Panc1 (cell line): ENCODE measurements around the gene NFIB. TPM values are rescaled to one million over a fixed set of nuclear protein-coding genes. Genes with fewer than 3 reads are reported as not detected.

ENCODE experiments used
- ATAC-seq: fragments of 200-7000 bp; cut with Tn5 transposase; 2 replicates; pipeline ENCODE4 v1.9.1; 2020; ENCODE audit warnings: mild to moderate bottlenecking, moderate library complexity
- BruUV-seq: library from RNA; stranded (reverse); fragments of 400-500 nt; replicated peaks from 2 replicates; lab custom pipeline; 2021; lab: Mats Ljungman, UMichigan
- CTCF ChIA-PET: fragments of 300-600 bp; sonication (Branson Sonifier 250); formaldehyde crosslinking; loops from one replicate; lab custom pipeline; 2022; ENCODE audit warnings: antibody characterized with exemption; lab: Charles Lee
- POLR2A ChIA-PET: fragments of 300-600 bp; sonication (Branson Sonifier 250); formaldehyde crosslinking; loops from one replicate; lab custom pipeline; 2022; ENCODE audit warnings: antibody characterized with exemption; lab: Charles Lee
- DNase-seq: peaks from one replicate; pipeline ENCODE4 v3.0.0-alpha.2; 2010; ENCODE audit warnings: low read depth, low spot score
- H3K27ac ChIP-seq: 2 replicates; pipeline ENCODE4 v1.5.1; 2011; ENCODE audit warnings: mild to moderate bottlenecking, low read length, inconsistent platforms
- H3K27me3 ChIP-seq: fragments of 200-500 bp; sonication (Bioruptor generic); 2 replicates; pipeline ENCODE4 v1.6.0; 2014; ENCODE audit warnings: low read length, inconsistent platforms; ENCODE audit not compliant: control insufficient read depth, insufficient read depth
- H3K36me3 ChIP-seq: fragments of 200-500 bp; sonication (Bioruptor generic); 2 replicates; pipeline ENCODE4 v1.5.1; 2014; ENCODE audit warnings: inconsistent platforms, mild to moderate bottlenecking, low read length, moderate library complexity; ENCODE audit not compliant: control insufficient read depth, insufficient read depth
- H3K4me1 ChIP-seq: 2 replicates; pipeline ENCODE4 v1.5.1; 2011; ENCODE audit warnings: inconsistent platforms, mild to moderate bottlenecking, low read length, moderate library complexity; ENCODE audit not compliant: control insufficient read depth, insufficient read depth
- H3K4me3 ChIP-seq, 2 experiments: 2 replicates each; pipeline ENCODE4 v1.5.1; 2011 to 2012; ENCODE audit warnings: low read depth in 2 of 2, low read length in 2 of 2, mild to moderate bottlenecking in 2 of 2, inconsistent platforms in 1 of 2, moderate library complexity in 1 of 2
- H3K9me3 ChIP-seq: fragments of 200-500 bp; sonication (Bioruptor generic); 2 replicates; pipeline ENCODE4 v1.5.1; 2014; ENCODE audit warnings: low read depth, mild to moderate bottlenecking, inconsistent platforms, low read length, moderate library complexity; ENCODE audit not compliant: control insufficient read depth, insufficient read depth
- POLR2AphosphoS5 ChIP-seq: IDR thresholded peaks from 2 replicates; pipeline ENCODE4 v1.6.1; 2012; ENCODE audit warnings: mild to moderate bottlenecking, low read depth, low read length, moderate library complexity
- SIN3A ChIP-seq: IDR thresholded peaks from 2 replicates; pipeline ENCODE4 v1.6.1; 2012; ENCODE audit warnings: low read depth, mild to moderate bottlenecking, low read length, moderate library complexity, borderline replicate concordance; ENCODE audit not compliant: insufficient read depth
- TCF7L2 ChIP-seq: IDR thresholded peaks from 2 replicates; pipeline ENCODE4 v1.6.1; 2011; ENCODE audit warnings: mild to moderate bottlenecking, low read depth, low read length, inconsistent platforms
- in situ Hi-C: cut with HindIII; loops from 2 replicates; pipeline ENCODE4 v1.10.0; 2016; ENCODE audit warnings: low sequenced_read_pairs, low pct_unique_long_range_greater_than_20kb
- intact Hi-C: fragments of 100-400 bp; cut with micrococcal nuclease; formaldehyde crosslinking; loops from one replicate; pipeline ENCODE4 v1.10.0; 2022; ENCODE audit not compliant: unreplicated experiment
- total RNA-seq: library from RNA; stranded (reverse); gene quantifications from one replicate; pipeline ENCODE4 v1.2.1, GENCODE V29; 2021; ENCODE audit not compliant: unreplicated experiment
- TF ChIP-seq, protein P1 (sequence below): fragments of 450-650 bp; IDR thresholded peaks from 2 replicates; pipeline ENCODE4 v1.5.1; 2017; ENCODE audit warnings: mild to moderate bottlenecking
- TF ChIP-seq, protein P2 (sequence below), 2 experiments: IDR thresholded peaks; 2 replicates each; pipeline ENCODE4 v1.6.1; 2011 to 2012; ENCODE audit warnings: low read depth in 2 of 2, control low read depth in 1 of 2, low read length in 1 of 2, mild to moderate bottlenecking in 1 of 2, moderate library complexity in 1 of 2; ENCODE audit not compliant: insufficient read depth in 1 of 2

The NFIB gene
- total RNA-seq, 1 experiment from 2014 or later: 26.7 TPM

DNA sequence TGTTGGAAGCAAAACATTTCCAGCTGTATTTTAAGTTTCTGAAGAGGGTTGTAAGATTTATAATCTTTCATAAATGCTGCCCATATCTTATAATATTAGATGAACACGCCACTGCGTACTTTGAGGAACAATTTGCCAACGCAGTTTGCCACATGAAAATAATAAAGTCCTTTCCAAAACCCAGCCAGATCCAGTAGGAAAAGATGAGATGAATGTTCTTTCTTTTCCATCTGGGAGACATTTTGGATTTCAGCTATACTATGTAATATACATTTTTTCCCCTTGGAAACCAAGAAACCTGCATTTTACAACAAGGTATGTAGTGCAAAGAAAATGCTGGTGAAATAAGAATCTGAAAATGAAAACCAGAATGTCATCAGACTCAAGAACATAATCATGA lies 125.4 kb downstream of the NFIB start:
- Histone ChIP-seq H3K27me3 (no peaks in the 10 kb centered on the region), H3K4me1 (no peaks in the 10 kb centered on the region), H3K27ac (no peak overlapping the region), H3K36me3 (no peaks in the 10 kb centered on the region), H3K4me3 (no peak overlapping the region), H3K9me3 (no peaks in the 10 kb centered on the region)
- POLR2A ChIA-PET: no interaction called here
- in situ Hi-C loops (no loop called here), intact Hi-C loops (no loop called here)
- no peak for TF ChIP-seq SIN3A
- TF ChIP-seq TCF7L2: no peak
- TF ChIP-seq, protein P1, sequence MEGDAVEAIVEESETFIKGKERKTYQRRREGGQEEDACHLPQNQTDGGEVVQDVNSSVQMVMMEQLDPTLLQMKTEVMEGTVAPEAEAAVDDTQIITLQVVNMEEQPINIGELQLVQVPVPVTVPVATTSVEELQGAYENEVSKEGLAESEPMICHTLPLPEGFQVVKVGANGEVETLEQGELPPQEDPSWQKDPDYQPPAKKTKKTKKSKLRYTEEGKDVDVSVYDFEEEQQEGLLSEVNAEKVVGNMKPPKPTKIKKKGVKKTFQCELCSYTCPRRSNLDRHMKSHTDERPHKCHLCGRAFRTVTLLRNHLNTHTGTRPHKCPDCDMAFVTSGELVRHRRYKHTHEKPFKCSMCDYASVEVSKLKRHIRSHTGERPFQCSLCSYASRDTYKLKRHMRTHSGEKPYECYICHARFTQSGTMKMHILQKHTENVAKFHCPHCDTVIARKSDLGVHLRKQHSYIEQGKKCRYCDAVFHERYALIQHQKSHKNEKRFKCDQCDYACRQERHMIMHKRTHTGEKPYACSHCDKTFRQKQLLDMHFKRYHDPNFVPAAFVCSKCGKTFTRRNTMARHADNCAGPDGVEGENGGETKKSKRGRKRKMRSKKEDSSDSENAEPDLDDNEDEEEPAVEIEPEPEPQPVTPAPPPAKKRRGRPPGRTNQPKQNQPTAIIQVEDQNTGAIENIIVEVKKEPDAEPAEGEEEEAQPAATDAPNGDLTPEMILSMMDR: no peak
- TF ChIP-seq, protein P2, sequence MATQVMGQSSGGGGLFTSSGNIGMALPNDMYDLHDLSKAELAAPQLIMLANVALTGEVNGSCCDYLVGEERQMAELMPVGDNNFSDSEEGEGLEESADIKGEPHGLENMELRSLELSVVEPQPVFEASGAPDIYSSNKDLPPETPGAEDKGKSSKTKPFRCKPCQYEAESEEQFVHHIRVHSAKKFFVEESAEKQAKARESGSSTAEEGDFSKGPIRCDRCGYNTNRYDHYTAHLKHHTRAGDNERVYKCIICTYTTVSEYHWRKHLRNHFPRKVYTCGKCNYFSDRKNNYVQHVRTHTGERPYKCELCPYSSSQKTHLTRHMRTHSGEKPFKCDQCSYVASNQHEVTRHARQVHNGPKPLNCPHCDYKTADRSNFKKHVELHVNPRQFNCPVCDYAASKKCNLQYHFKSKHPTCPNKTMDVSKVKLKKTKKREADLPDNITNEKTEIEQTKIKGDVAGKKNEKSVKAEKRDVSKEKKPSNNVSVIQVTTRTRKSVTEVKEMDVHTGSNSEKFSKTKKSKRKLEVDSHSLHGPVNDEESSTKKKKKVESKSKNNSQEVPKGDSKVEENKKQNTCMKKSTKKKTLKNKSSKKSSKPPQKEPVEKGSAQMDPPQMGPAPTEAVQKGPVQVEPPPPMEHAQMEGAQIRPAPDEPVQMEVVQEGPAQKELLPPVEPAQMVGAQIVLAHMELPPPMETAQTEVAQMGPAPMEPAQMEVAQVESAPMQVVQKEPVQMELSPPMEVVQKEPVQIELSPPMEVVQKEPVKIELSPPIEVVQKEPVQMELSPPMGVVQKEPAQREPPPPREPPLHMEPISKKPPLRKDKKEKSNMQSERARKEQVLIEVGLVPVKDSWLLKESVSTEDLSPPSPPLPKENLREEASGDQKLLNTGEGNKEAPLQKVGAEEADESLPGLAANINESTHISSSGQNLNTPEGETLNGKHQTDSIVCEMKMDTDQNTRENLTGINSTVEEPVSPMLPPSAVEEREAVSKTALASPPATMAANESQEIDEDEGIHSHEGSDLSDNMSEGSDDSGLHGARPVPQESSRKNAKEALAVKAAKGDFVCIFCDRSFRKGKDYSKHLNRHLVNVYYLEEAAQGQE (IDR thresholded peaks at IDR 0.05; ENCODE audit: insufficient read depth in 1 of 2, low read depth in 2 of 2, low read length in 1 of 2): no peak
- no peak for TF ChIP-seq POLR2AphosphoS5
- CTCF ChIA-PET: no interaction called here
- BruUV-seq: no TSS peak
- no peak for DNase-seq
- no peak for ATAC-seq

DNA sequence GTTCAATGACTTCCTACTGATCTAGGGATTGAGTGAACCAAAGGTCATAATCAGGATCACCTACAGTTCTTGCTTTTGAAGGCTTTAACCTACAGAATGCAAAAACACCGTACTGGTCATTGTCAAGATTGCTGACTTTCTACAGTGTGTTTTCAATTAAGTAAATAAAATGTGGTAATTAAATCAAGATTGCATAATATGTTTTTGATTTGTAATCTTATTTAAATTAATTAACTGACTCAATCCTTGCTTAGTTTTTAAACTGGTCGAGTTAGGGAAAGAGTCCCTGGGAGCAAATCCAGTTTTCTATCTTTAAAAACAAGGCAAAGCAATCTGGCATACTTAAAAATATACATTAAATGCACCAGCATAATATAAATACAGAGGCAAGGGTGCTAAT lies 125.9 kb downstream of the NFIB start:
- intact Hi-C loops: no loop called here
- CTCF ChIA-PET: no interaction called here
- TF ChIP-seq POLR2AphosphoS5: no peak
- no TSS peak for BruUV-seq
- POLR2A ChIA-PET: no interaction called here
- Histone ChIP-seq H3K9me3 (no peaks in the 10 kb centered on the region), H3K27me3 (no peaks in the 10 kb centered on the region), H3K36me3 (no peaks in the 10 kb centered on the region), H3K27ac (no peak overlapping the region), H3K4me3 (no peak overlapping the region), H3K4me1 (no peaks in the 10 kb centered on the region)
- DNase-seq (no peak), ATAC-seq (no peak)
- in situ Hi-C loops: no loop called here

DNA sequence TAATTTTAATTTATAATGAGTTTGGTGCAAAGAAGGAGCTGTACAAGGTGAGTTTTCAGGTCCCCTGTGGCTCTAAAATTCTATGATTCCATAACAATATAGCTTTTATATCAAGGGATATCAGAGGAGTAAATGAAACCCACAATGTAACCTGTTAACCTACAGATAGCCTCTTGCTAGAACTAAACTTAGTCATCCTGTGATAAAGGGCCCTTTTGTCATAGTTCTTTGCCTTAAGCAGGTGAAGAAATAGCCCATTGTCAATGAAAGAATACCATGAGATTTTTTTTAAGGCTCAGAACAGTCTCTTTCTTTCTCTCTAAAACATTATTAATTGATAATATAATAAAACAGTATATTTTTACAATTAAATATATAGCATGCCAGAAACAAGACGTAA lies 127.8 kb downstream of the NFIB start:
- Histone ChIP-seq H3K4me3 (no peak overlapping the region), H3K27me3 (no peaks in the 10 kb centered on the region), H3K36me3 (no peaks in the 10 kb centered on the region), H3K9me3 (no peaks in the 10 kb centered on the region), H3K4me1 (no peaks in the 10 kb centered on the region; the same call in 1 of the 2 replicates), H3K27ac (no peak overlapping the region)
- in situ Hi-C loops: no loop called here
- DNase-seq: no peak
- intact Hi-C loops: no loop called here
- TF ChIP-seq TCF7L2: no peak
- TF ChIP-seq, protein P1: no peak
- no peak for TF ChIP-seq SIN3A
- TF ChIP-seq POLR2AphosphoS5: no peak
- TF ChIP-seq, protein P2 (IDR thresholded peaks at IDR 0.05; ENCODE audit: insufficient read depth in 1 of 2, low read depth in 2 of 2, low read length in 1 of 2): no peak
- BruUV-seq: no TSS peak
- ATAC-seq: no peak
- ChIA-PET CTCF (no interaction called here), POLR2A (no interaction called here)
